ENCODE data around the gene PCSK9. TPM values are rescaled to one million over a fixed set of nuclear protein-coding genes. Genes with fewer than 3 reads are reported as not detected.
A peak's percentile ranks its signal among the peaks of the same experiment; 100 is the strongest.

PCSK9 gene
- total and polyA plus RNA-seq, 2 of the 4 experiments (the other 2 are of a cell fraction): under 0.01 to 0.17 TPM

DNA sequence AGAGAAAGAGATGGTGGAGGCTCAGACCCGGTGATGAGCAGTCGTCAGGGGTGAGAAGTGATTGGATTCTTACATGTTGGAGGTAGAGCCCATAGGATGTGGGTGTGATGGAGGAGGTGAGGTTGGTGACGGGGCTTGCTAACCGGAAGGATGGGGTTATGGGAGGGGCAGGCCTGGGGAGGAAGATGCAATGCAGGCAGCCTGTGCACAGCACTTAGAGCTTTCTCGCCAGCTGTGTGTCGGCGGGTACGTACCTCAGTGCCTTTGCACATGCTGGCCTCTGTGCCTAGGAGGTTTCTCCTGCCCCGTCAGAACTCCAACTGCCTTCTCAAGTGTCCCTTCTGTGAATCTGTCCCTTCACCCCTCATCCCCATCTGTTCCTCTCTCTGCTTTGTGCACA lies 43.5 kb upstream of the PCSK9 start:
- no peak for ATAC-seq (ENCODE audit: low read depth)
- H3K9me1 ChIP-seq (ENCODE audit: insufficient read depth, low read length): no peaks in the 10 kb centered on the region
- DNase-seq: no peak
- H3K18ac ChIP-seq (ENCODE audit: low read depth, low read length): no peak overlapping the region
- H3K4ac ChIP-seq (ENCODE audit: low read depth, low read length): no peak overlapping the region
- H2BK5ac ChIP-seq (ENCODE audit: low read depth, low read length, poor library complexity, severe bottlenecking): no peak overlapping the region
- TF ChIP-seq SMC3 (IDR thresholded peaks at IDR 0.05; ENCODE audit: low read depth, low read length) (no peak), NFE2L2 (IDR thresholded peaks at IDR 0.05; ENCODE audit: low read depth, low read length) (no peak), MXI1 (IDR thresholded peaks at IDR 0.05; ENCODE audit: borderline replicate concordance, low read depth, low read length) (no peak), POLR2A (IDR thresholded peaks at IDR 0.05; ENCODE audit: low read depth, low read length) (no peak), CHD1 (IDR thresholded peaks at IDR 0.05; ENCODE audit: low read depth, low read length) (no peak)
- TF ChIP-seq, protein P1, sequence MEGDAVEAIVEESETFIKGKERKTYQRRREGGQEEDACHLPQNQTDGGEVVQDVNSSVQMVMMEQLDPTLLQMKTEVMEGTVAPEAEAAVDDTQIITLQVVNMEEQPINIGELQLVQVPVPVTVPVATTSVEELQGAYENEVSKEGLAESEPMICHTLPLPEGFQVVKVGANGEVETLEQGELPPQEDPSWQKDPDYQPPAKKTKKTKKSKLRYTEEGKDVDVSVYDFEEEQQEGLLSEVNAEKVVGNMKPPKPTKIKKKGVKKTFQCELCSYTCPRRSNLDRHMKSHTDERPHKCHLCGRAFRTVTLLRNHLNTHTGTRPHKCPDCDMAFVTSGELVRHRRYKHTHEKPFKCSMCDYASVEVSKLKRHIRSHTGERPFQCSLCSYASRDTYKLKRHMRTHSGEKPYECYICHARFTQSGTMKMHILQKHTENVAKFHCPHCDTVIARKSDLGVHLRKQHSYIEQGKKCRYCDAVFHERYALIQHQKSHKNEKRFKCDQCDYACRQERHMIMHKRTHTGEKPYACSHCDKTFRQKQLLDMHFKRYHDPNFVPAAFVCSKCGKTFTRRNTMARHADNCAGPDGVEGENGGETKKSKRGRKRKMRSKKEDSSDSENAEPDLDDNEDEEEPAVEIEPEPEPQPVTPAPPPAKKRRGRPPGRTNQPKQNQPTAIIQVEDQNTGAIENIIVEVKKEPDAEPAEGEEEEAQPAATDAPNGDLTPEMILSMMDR (conservative IDR thresholded peaks at IDR 0.05; ENCODE audit: low read depth, low read length): no peak
- TF ChIP-seq, protein P2, sequence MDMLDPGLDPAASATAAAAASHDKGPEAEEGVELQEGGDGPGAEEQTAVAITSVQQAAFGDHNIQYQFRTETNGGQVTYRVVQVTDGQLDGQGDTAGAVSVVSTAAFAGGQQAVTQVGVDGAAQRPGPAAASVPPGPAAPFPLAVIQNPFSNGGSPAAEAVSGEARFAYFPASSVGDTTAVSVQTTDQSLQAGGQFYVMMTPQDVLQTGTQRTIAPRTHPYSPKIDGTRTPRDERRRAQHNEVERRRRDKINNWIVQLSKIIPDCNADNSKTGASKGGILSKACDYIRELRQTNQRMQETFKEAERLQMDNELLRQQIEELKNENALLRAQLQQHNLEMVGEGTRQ (IDR thresholded peaks at IDR 0.05; ENCODE audit: low read depth, low read length): no peak
- no peak overlapping the region for H2BK15ac ChIP-seq (ENCODE audit: low read depth, low read length)
- H3K4me1 ChIP-seq (ENCODE audit: control insufficient read depth, insufficient read depth, low read length): no peaks in the 10 kb centered on the region
- no peak overlapping the region for H2BK20ac ChIP-seq (ENCODE audit: low read depth, low read length)
- no peak overlapping the region for H4K8ac ChIP-seq (ENCODE audit: low read depth in 2 of 2, low read length in 2 of 2)
- H3K4me2 ChIP-seq (ENCODE audit: low read depth, low read length): no peak overlapping the region
- H3K27me3 ChIP-seq (ENCODE audit: control insufficient read depth, insufficient read depth, low read length): peaks cover 71% of the 10 kb centered on the region
- peak overlapping the region; percentile 75 for H2AFZ ChIP-seq (replicated peaks; ENCODE audit: low read length, poor library complexity)
- no peak overlapping the region for H2AK9ac ChIP-seq (replicated peaks; ENCODE audit: low read depth, low read length, poor library complexity)
- H4K20me1 ChIP-seq (ENCODE audit: insufficient read depth, low read length): peaks cover 7% of the 10 kb centered on the region; the same call in 1 of the 2 replicates
- no peak overlapping the region for H3K27ac ChIP-seq (ENCODE audit: insufficient read depth, low read length)
- no peaks in the 10 kb centered on the region for H3K36me3 ChIP-seq (ENCODE audit: control insufficient read depth, insufficient read depth, low read length)
- no peak overlapping the region for H2AK5ac ChIP-seq (ENCODE audit: low read depth, low read length)
- no peak overlapping the region for H2BK120ac ChIP-seq (ENCODE audit: low read depth, low read length)
- no peak overlapping the region for H3K56ac ChIP-seq (ENCODE audit: extremely low read depth, insufficient read depth, low read length)
- H3K14ac ChIP-seq (replicated peaks; ENCODE audit: low read depth, low read length): no peak overlapping the region
- POLR2A ChIA-PET (ENCODE audit: unreplicated experiment): no interaction called here
- no peak overlapping the region for H3K9ac ChIP-seq (ENCODE audit: low read depth, low read length)
- WGBS, 2 experiments (ENCODE audit: extremely low coverage in 2 of 2, insufficient read length in 1 of 2): 85% methylated on average over 8 of the region's 9 CpGs; no CpG with 5 or more reads in 1 of the 2 experiments
- intact Hi-C loops (cut with micrococcal nuclease) (loop anchor here (1.0 to 5.0 kb wide), 3 partner anchors 46 to 323 kb away; no protein-coding TSS in a partner anchor), dilution Hi-C loops (cut with HindIII; ENCODE audit: low sequenced_read_pairs, unreplicated experiment) (no loop called here), in situ Hi-C loops (cut with MboI; ENCODE audit: low sequenced_read_pairs) (loop anchor here (5.0 kb wide), 1 partner anchor 44 kb away; no protein-coding TSS in a partner anchor)
- no peak overlapping the region for H4K5ac ChIP-seq (ENCODE audit: low read depth, low read length)
- no peak overlapping the region for H3K4me3 ChIP-seq (ENCODE audit: insufficient read depth, low read depth, low read length)
- CTCF ChIA-PET: interaction anchor here (0.7 to 1.7 kb wide), 10 partner anchors 9 to 51 kb away, joined by 3 to 13 read pairs (median 4); no protein-coding TSS in a partner anchor
- no peak overlapping the region for H3K23ac ChIP-seq (ENCODE audit: low read depth, low read length)
- no peaks in the 10 kb centered on the region for H3K9me3 ChIP-seq (ENCODE audit: control insufficient read depth, insufficient read depth, low read length)
- no peak overlapping the region for H4K91ac ChIP-seq (ENCODE audit: insufficient read depth, low read depth, low read length)
- no peaks in the 10 kb centered on the region for H3K79me1 ChIP-seq (ENCODE audit: low read depth in 1 of 2, low read length in 2 of 2)
- no TSS peak for BruUV-seq (replicated peaks)

Data from IMR-90 (cell line).